ENCODE measurements around the gene SLCO4A1. TPM values are rescaled to one million over a fixed set of nuclear protein-coding genes. Genes with fewer than 3 reads are reported as not detected.

SLCO4A1 gene
- total and polyA plus RNA-seq, 4 donors = 4.7 to 152 (median 42.5) TPM

- H3K36me3 ChIP-seq (ENCODE audit: control insufficient read depth in 4 of 4, insufficient read depth in 4 of 4, low read length in 4 of 4) = no peaks in the 10 kb centered on the region
- WGBS, 2 donors = 79 to 89% methylated on average over 16 of the region's 16 CpGs
These were observed 54.2 kb downstream of the SLCO4A1 start for GRCh38 chr20:62696434-62696957.

DNA sequence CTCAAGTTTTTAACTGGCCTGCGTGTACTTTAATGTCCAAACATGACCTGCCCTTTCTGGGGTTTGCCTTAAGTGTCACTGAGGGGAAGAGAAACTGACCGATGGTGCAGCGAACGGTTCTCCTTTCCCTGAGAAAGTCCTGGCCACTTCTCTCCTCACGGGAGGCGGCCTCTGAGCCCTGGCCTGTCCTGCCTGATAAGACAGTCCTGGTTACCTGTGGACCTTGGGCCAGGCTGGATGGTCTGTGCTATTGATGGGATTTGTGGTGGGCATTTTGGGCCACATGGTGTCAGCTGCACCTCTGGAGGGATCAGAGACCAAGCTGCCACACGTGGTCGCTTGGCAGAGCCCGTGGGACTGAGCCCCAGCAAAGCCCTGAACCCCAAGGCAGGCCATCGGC is 54.7 kb downstream of the SLCO4A1 start:
- no peaks in the 10 kb centered on the region for H3K4me1 ChIP-seq (ENCODE audit: control insufficient read depth in 5 of 5, insufficient read depth in 5 of 5, low read length in 5 of 5)
- no peak for ATAC-seq (ENCODE audit: insufficient read depth, low FRiP score)
- H3K27ac ChIP-seq (ENCODE audit: low read depth in 1 of 2, low read length in 1 of 2) = no peak overlapping the region
- no peak for DNase-seq
- peaks cover 0 to 5% (median 0%) of the 10 kb centered on the region in 4 donors for H3K9me3 ChIP-seq (ENCODE audit: control insufficient read depth in 4 of 4, insufficient read depth in 3 of 4, low read length in 3 of 4)
- H3K4me3 ChIP-seq = no peak overlapping the region
- TF ChIP-seq, protein P1, sequence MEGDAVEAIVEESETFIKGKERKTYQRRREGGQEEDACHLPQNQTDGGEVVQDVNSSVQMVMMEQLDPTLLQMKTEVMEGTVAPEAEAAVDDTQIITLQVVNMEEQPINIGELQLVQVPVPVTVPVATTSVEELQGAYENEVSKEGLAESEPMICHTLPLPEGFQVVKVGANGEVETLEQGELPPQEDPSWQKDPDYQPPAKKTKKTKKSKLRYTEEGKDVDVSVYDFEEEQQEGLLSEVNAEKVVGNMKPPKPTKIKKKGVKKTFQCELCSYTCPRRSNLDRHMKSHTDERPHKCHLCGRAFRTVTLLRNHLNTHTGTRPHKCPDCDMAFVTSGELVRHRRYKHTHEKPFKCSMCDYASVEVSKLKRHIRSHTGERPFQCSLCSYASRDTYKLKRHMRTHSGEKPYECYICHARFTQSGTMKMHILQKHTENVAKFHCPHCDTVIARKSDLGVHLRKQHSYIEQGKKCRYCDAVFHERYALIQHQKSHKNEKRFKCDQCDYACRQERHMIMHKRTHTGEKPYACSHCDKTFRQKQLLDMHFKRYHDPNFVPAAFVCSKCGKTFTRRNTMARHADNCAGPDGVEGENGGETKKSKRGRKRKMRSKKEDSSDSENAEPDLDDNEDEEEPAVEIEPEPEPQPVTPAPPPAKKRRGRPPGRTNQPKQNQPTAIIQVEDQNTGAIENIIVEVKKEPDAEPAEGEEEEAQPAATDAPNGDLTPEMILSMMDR (IDR thresholded peaks at IDR 0.05; ENCODE audit: control extremely low read depth, extremely low read depth) = no peak
- peaks cover 0 to 8% (median 0%) of the 10 kb centered on the region in 3 donors for H3K27me3 ChIP-seq (ENCODE audit: control insufficient read depth in 3 of 3, insufficient read depth in 3 of 3, low read length in 2 of 3)
- no peaks in the 10 kb centered on the region for H3K36me3 ChIP-seq (ENCODE audit: control insufficient read depth in 4 of 4, insufficient read depth in 4 of 4, low read length in 4 of 4)
- 80 to 81% methylated on average over 10 of the region's 10 CpGs for WGBS, 2 donors
- H3K9ac ChIP-seq (ENCODE audit: insufficient read depth in 1 of 2, low read length in 2 of 2) = no peak overlapping the region

More at GRCh38 chr20:62696434-62696957, 54.2 kb downstream of the SLCO4A1 start:
- Histone ChIP-seq H3K27me3 (ENCODE audit: control insufficient read depth in 3 of 3, insufficient read depth in 3 of 3, low read length in 2 of 3) (peaks cover 0 to 12% (median 0%) of the 10 kb centered on the region in 3 donors), H3K9me3 (ENCODE audit: control insufficient read depth in 4 of 4, insufficient read depth in 3 of 4, low read length in 3 of 4) (peaks cover 0 to 5% (median 0%) of the 10 kb centered on the region in 4 donors), H3K4me3 (no peak overlapping the region), H3K9ac (ENCODE audit: insufficient read depth in 1 of 2, low read length in 2 of 2) (no peak overlapping the region), H3K4me1 (ENCODE audit: control insufficient read depth in 5 of 5, insufficient read depth in 5 of 5, low read length in 5 of 5) (no peaks in the 10 kb centered on the region), H3K27ac (ENCODE audit: low read depth in 1 of 2, low read length in 1 of 2) (no peak overlapping the region)
- DNase-seq (no peak), ATAC-seq (ENCODE audit: insufficient read depth, low FRiP score) (no peak)
- TF ChIP-seq, protein P1 (IDR thresholded peaks at IDR 0.05; ENCODE audit: control extremely low read depth, extremely low read depth) = no peak

DNA sequence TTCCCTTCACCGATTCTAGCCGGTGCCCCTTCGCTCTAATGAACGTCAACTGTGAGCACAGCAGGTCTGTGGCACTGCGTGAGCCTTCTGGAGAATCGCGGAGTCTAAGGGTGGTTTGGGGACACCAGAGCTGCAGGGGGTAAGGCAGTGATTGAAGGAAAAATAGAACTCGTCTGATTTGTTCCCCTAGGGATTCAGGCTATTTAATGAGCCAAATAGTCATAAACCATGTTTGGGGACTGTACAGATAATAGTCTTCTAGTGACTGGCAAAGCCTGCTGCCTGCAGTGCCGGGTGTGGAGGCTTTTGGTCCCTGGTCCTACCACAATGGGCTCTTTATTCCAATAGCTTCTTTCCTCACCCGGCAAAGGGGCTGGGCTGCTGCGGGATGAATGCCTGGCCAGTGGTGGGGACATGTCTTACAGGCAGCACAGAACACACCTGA is 55.2 kb downstream of the SLCO4A1 start:
- no peak overlapping the region for H3K27ac ChIP-seq (ENCODE audit: low read depth in 1 of 2, low read length in 1 of 2)
- no peak overlapping the region for H3K4me3 ChIP-seq
- H3K4me1 ChIP-seq (ENCODE audit: control insufficient read depth in 5 of 5, insufficient read depth in 5 of 5, low read length in 5 of 5) = no peaks in the 10 kb centered on the region
- ATAC-seq (ENCODE audit: insufficient read depth, low FRiP score) (no peak), DNase-seq (no peak)
- TF ChIP-seq, protein P1 (IDR thresholded peaks at IDR 0.05; ENCODE audit: control extremely low read depth, extremely low read depth) = no peak
- peaks cover 0 to 5% (median 0%) of the 10 kb centered on the region in 3 donors for H3K27me3 ChIP-seq (ENCODE audit: control insufficient read depth in 3 of 3, insufficient read depth in 3 of 3, low read length in 2 of 3)
- 85 to 92% methylated on average over 11 of the region's 11 CpGs for WGBS, 2 donors
- peaks cover 0 to 5% (median 0%) of the 10 kb centered on the region in 4 donors for H3K9me3 ChIP-seq (ENCODE audit: control insufficient read depth in 4 of 4, insufficient read depth in 3 of 4, low read length in 3 of 4)
- no peak overlapping the region for H3K9ac ChIP-seq (ENCODE audit: insufficient read depth in 1 of 2, low read length in 2 of 2)
- no peaks in the 10 kb centered on the region for H3K36me3 ChIP-seq (ENCODE audit: control insufficient read depth in 4 of 4, insufficient read depth in 4 of 4, low read length in 4 of 4)

- no peak overlapping the region for H3K9ac ChIP-seq (ENCODE audit: insufficient read depth in 1 of 2, low read length in 2 of 2)
- TF ChIP-seq, protein P1 (IDR thresholded peaks at IDR 0.05; ENCODE audit: control extremely low read depth, extremely low read depth) = no peak
- peaks cover 0 to 5% (median 0%) of the 10 kb centered on the region in 4 donors for H3K9me3 ChIP-seq (ENCODE audit: control insufficient read depth in 4 of 4, insufficient read depth in 3 of 4, low read length in 3 of 4)
- peaks cover 0 to 5% (median 0%) of the 10 kb centered on the region in 3 donors for H3K27me3 ChIP-seq (ENCODE audit: control insufficient read depth in 3 of 3, insufficient read depth in 3 of 3, low read length in 2 of 3)
- H3K4me3 ChIP-seq = no peak overlapping the region
- H3K4me1 ChIP-seq (ENCODE audit: control insufficient read depth in 5 of 5, insufficient read depth in 5 of 5, low read length in 5 of 5) = no peaks in the 10 kb centered on the region
- 89 to 95% methylated on average over 13 to 14 of the region's 14 CpGs for WGBS, 2 donors
- DNase-seq = no peak
- no peak overlapping the region for H3K27ac ChIP-seq (ENCODE audit: low read depth in 1 of 2, low read length in 1 of 2)
- no peak for ATAC-seq (ENCODE audit: insufficient read depth, low FRiP score)
- H3K36me3 ChIP-seq (ENCODE audit: control insufficient read depth in 4 of 4, insufficient read depth in 4 of 4, low read length in 4 of 4) = no peaks in the 10 kb centered on the region
These were observed 55.9 kb downstream of the SLCO4A1 start for GRCh38 chr20:62698231-62698630.
